Fibroblast of skin of left quadriceps (primary cell): ENCODE data around the gene RNF112.

ENCODE experiments used
- DNase-seq, 2 experiments: peaks; one replicate each; pipeline ENCODE4 v3.0.0-alpha.2; 2013; ENCODE audit warnings: low read depth in 2 of 2

The RNF112 gene, protein sequence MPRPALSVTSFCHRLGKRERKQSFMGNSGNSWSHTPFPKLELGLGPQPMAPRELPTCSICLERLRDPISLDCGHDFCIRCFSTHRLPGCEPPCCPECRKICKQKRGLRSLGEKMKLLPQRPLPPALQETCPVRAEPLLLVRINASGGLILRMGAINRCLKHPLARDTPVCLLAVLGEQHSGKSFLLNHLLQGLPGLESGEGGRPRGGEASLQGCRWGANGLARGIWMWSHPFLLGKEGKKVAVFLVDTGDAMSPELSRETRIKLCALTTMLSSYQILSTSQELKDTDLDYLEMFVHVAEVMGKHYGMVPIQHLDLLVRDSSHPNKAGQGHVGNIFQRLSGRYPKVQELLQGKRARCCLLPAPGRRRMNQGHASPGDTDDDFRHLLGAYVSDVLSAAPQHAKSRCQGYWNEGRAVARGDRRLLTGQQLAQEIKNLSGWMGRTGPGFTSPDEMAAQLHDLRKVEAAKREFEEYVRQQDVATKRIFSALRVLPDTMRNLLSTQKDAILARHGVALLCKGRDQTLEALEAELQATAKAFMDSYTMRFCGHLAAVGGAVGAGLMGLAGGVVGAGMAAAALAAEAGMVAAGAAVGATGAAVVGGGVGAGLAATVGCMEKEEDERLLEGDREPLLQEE

DNA sequence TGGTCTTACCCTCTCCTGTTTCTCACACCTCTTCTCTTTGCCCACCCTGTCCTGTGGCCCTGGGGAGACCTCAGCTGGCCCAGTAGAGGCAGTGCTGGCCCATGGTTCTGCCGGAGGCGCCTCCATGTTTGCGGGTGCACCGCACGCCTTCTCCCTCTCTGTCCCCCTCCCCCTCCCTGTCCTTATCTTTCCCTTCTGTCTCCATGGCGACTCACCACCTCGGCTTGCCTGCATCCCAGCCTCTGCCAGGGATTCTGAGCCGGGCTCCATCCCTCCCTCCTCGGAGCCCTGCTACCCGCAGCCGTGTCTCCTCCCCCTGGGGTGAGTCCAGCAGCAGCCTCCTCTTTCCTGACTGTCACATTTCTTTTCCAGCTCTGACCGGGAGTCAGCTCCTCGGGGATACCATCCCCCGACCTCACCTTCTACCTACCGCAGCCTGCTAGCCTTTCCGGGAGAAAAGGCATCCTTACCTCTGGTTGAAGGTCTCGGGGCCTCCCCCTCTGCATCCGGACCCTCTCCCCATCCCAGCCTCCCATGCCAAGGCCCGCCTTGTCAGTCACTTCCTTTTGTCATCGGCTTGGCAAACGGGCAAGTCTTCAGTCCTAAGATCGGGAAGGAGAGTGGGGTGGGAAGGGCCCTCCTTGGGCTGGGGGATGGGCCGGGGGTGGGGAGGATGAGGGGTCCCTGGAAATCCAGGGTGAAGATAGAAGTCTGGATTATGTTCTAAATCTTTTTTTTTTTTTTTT is at the start of gene RNF112:
Gene RNF112 (plus strand): TSS at position 358 of the 746 bp plus-strand sequence. CDS start 177 bp downstream, at position 535.
- DNase-seq = no peak

DNA sequence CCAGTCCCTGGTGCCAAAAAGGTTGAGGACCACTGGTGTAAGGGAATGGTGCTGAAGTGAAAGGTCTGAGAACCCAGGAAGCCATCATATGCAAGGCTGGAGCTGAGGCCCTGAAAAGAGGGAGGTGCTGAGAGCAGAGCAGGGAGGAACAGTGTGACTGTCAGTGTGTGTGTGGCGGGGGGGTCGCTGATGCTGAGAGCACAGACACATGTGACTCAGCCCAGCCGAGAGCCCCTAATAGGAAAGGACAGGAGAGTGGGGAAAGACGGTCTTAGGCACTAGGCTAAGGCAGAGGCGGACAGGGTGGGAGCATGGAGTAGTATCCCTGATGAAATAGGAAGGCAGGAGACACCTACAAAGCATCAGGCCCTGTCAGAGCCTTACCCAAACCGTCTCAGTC is 49.7 kb upstream of the RNF112 start:
- no peak for DNase-seq

DNA sequence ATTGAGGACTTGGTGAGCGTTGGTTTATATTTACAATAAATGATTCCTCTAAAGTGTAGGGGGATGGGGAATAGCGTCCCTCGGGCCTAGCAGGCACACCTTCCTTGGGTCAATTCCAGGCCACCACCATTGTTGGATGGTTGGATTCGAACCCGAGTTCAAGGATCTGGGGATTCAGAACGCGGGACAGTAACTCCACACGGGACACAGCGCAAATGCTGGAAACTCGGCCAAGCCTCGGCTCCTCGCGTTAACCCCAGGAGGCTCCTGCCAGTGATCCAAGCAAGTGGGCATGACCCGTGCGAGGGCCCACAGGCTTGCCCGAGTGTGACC is 49.1 kb upstream of the RNF112 start:
- no peak for DNase-seq

DNA sequence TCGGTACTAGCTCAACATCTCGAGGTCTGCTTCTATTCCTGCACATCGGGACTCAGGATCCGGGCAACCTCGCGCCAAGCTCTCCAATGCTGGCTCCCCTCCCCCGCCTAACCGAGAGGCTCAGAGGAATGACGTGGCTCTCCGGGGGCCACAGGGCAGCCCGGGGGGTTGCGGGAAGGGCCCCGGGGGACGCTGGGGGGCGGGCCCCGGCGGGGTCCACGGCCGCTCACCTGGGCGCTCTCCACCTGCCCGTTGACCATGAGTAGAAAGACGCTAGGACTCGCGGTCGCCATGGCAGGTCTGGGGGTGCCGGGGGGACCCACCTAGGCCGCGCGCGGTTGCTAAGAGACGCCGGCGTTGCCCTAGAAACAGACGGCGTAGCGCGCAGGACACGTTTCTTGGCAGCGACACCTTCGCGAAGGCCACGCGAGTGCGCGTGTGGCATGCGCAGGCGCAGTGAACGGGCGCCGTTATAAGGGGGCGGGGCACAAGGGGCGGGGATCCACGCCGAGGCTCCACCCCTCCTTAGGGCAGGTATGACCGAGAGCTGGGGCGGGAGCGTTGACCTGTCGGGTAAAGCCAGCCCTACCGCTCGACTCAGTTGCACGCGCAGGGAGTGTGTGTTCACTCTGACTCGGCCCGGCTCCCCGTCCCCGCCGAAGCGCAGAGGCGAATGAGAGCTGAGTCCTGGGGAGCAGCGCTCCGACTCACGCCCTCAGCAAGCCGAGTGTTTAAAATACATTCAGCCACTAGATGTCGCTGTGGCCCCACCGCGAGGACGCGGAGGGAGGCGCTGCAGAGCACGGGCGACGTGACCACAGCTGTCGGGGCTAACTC is 48.5 kb upstream of the RNF112 start, which contains the start of gene B9D1:
Gene B9D1 (minus strand): TSS at position 447 of the 837 bp plus-strand sequence. CDS start 154 bp downstream, at position 293.
- peak; percentile 85 to 88 for DNase-seq

DNA sequence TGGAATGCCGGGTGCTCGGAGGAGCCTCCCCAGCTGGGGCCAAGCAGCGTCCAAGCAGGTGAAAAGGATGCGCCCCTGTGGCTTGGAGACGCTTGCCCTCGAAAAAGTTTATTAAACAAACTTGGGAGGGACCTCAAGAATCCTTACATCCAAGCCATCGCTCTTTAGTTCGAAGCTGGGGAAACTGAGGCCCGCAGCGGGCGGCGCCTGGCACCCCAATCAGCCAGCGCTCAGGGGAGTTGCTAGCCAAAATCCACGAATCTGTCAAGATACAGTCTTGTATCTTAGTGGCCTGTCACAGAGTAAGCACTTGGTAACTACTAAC is 48.0 kb upstream of the RNF112 start:
- no peak for DNase-seq

DNA sequence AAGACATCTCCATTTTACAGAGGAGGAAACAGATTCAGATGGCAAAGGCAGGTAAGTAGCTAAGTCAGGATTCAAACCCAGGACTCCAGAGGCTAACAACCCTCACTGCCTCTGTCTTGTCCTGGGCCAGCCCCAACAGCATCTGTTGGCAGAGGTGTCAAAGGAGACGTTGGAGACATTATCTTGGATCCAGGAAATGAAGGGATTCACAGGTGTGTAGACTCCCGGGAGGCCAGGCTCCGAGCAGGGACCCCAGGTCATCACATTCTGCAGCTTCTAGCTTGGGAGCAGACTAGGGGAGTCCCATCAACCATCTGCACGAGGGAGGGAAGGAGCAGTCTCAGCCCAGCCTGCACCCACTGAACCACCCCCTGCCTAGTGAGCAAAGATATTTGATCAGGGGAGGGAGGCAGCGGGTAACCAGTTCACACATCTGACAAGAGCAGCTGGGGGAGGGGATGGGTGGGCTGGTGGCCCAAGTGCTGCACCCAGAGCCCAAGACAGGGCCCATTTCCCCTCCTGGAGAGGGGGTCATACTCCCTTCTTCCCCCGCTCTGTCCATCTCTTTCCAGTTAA is 47.5 kb upstream of the RNF112 start:
- DNase-seq = no peak

DNA sequence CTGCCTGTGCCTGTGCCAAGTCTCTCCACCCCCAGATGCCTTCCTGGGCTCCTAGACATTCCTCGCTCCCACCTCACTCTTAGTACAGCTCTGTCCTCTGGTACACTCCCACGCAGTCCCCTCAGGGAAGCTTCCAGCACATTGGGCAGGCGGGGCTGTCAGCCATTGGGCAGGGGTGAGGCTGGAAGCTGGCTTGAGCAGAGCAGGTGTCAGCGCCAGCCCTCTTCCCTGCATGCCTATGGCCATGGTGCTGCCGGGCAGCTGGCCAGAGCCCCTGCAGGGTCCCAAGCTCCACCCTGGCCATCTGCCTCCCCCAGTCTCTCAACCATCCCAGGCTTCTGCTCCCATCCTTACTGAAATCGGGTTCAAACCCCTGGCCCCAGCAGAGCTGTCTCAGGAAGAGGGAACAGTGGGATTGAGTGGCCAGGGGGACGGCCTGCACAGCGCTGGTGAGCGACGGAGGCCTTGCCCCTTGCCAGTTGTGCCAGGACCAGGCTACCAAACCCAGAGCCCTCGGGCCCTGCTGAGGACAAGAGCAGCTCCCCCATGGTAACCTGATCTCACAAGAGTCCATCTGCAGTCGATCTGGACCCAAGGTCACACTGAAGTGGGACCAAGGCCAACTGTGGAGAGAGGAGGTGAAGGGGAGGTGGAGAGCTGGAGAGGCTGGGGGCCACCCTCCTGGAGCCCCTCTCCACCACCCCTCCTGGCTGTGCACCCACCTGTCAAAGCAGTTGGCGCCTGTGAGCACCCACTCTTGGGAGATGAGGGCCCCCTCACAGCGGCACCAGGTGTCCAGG is 46.1 kb upstream of the RNF112 start:
- no peak for DNase-seq

DNA sequence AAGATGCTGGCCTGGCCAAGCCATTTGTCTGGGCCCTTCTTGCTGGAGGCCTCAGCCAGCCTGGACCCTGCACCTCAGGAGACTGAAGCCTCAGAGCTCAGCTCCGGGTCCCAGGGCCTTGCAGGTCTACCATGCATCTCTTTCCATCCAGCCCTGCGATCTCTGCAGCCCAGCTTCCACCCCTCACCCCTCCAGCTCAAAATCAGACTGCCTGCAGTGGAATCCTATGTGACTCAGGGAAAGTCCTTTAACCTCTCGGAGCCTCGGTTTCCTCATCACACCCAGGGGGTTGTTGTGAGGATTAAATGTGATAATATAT is 45.6 kb upstream of the RNF112 start:
- no peak for DNase-seq

DNA sequence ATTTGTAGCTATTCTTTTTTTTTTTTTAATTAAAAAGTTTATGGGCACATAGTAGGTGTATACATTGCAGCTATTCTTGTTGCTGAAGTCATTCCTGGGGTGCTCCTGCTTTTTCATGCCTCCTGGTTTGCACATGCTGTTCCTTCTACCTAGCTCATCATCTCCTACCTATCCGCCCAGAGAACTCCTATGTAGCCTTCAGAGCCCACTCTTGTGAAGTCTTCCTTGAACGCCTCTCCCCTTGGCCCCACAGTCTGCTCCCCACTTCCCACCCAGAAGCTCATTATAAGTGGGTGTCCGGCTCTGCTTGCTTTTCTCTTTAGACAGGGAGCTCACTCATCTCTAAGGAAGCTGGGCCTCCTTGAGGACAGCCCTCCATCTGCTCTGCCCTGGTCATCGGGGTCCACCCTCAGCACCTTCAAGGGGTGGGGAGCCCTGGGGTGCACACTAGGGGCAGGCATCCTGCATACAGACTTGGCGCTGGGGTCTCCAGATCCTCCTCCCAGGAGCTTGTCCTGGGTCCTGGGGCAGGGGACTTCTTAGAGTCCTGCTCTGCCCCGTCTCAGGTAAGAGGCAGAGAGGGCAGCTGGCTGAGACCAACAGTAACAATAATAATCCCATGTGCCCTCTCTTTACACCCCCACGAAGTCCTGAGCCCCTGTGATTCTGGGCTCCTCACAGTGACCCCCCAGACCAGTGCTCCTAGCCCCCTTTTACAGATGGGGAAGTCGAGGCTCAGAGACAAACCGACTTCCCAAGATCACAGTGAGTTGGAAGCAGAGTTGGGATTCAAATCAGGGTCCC is 45.0 kb upstream of the RNF112 start:
- DNase-seq = no peak

DNA sequence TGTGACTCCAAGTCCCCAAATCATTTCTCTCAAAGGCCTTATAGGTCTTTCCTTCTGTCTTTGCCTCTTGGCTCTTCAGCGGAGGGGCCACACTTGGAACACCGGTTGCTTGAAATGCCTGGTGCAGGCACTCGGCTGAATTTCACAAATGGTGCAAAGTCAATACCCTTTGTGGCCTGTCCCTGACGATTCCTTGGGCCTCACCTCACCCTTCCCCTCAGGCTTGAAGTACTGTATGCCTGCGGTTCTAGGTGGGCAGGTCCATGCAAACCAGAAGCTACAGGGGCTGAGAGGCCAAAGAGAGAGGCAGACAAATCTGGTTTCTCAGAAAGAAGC is 44.4 kb upstream of the RNF112 start:
- no peak for DNase-seq

DNA sequence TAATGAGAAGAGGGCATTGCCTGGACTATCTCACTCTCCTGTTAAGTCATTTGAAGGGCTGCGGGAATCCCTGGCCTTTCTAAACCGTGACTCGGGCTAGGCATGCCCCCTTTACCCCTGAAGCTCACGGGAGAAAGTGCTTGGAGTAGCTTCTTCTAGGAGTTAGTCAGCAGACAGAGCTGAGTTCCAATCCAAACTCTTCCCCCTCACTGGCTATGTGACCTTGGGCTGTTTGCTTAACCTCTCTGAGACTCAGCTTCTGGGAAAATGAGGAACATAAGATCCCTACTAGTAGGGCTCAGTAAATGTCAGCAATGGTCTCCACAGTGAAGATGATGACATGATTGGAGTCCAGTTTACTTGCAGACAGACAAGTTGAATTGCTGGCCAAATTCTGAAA is 42.8 kb upstream of the RNF112 start:
- no peak for DNase-seq

DNA sequence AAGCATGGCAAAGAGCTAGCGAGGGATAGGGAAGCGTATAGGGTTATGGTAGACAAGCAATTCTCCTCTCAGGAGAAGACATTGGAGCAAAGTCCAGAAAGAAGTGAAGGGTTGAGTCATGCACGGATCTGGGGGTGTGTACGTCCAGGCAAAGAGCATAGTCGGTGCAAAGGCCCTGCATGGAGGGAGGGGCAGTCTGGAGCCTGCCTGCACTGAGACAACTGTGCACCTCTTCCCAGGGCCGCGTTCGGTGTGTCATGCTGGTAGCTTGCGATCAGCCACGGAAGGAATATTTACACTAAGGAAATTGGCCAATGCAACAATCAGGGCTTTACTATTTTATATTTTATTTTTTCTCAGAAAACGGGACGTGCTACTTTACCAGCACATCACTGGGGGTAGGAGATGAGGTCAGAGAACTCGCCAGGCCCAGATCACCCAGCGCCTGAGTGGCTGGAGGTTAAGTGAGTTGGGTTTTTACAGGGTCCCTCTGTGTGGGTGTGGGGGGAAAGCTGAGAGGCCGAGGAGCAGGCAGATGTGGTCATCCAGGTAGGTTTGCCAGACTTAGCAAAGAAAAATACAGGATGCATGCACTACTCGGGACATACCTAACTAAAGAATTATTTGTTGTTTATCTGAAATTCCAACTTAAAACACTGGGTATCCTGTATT is 41.8 kb upstream of the RNF112 start:
- DNase-seq = no peak

DNA sequence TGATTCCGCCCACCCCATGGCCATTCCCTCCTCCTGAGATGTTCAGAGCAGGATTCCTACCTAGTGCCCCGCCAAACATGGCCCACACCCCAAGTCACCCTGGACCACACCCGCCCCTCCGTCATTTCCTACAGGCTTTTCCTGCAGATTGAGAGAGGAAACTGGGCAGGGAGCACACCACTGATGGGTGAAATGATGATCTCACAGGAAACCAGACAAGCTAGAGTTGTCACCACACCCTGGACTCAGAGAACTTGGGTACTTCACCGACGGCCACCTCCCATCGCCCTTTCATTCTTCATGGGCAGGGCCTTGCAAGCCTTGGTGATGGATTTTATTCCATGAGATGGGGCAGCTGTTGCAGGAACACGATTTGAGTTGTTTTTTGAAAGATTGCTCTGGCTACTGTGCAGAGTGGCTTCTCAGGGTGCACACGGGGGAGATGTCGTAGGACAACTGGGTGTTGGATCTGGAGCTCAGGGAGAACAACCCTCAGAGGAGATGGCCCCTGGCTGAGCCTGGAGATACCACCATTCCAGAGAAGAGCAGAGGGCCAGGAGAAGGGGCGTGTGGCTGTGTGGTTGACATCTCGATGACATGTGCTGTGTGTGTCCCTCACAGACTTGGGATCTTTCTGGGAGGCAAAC is 41.1 kb upstream of the RNF112 start:
- no peak for DNase-seq

DNA sequence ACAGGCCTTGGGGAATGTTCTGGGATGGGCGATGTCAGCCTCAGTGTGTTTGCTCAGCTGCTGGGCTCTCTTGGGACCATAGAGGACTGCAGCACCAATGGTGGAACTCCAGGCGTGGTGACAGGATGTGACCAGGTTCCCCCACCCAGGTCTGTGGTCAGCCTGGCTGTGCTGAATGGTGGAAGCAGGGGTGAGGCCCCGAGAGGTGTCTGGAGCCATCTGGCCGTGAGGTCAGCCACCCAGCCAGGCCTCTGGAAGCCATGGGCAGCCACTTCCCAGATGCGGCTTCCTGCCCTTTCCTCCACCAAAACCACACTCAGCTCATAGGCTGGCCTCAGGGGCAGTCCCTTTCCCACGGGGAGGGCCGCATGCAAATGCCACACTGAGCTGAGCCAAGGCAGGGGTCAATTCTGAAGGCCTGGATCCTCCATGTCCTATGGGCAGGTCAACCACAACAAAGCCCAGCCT is 40.5 kb upstream of the RNF112 start:
- no peak for DNase-seq

DNA sequence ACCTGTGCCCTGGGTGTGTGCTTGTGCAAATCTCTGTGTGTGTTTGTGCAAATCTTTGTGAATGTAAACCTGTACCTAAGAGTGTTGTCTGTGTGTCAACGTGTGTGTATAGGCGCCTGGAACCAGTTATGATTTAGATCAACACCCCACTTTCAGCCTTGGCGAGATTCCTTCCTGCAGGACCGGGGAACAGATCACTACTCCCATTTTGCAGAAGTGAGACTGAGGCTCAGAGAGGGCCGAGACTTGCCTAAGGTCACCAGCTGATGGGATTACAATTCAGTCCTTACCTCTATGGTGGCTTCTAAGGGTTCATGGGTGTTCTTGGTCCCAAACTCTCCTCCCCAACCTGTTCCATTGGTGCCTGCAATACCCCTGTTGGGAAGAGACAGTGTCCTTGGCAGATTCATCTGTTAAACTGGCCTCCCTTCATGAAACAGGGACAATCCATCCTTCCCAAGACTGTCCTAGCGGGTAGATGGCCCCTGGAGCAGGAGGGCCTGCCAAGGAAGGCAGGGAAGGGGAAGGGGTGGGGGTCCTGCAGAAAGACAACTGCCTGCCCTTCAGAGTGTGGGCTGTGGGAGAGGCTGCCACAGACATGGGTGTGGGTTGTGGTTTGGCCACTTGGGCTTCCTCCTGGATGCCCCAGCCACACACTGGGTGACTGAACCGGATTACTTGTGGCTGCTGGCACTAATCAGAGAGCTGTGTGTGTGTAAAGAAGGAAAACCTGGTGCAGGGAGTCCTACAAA is 39.6 kb upstream of the RNF112 start:
- no peak for DNase-seq

DNA sequence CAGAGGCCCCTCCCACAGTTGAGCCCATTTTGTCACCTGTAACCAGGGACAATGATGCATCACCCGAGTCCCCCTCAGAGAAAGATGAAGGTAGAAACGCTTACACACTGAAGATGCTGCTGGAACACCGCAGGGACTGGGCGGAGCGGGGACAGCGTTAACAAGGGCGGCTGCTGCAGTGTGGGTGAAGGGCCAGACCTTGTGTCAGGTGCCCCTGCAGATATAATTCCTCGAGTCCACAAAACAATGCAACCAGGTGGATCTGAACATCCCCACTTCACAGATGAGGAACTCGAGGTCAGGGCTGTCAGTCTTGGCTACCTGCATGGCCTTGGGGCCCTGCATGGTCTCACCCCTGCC is 39.0 kb upstream of the RNF112 start:
- no peak for DNase-seq

DNA sequence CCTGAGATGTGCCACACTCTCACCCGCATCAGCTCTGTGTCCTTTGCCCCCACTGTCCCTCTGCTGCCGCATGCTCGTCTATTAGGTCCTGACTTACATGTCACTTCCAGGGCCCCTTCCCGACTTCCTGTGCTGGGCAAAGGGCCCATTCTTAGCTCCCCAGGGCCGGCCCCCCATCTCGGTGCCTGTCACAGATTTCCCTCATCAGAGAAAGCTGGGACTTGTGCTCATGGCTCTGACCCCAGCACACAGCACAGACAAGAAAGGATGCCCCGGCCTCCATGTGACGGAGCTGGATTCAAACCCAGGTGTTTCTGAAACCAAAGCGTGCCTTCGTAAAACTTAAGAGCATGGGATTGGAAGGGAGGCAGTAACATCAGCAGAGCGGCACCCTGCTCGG is 38.6 kb upstream of the RNF112 start:
- no peak for DNase-seq

DNA sequence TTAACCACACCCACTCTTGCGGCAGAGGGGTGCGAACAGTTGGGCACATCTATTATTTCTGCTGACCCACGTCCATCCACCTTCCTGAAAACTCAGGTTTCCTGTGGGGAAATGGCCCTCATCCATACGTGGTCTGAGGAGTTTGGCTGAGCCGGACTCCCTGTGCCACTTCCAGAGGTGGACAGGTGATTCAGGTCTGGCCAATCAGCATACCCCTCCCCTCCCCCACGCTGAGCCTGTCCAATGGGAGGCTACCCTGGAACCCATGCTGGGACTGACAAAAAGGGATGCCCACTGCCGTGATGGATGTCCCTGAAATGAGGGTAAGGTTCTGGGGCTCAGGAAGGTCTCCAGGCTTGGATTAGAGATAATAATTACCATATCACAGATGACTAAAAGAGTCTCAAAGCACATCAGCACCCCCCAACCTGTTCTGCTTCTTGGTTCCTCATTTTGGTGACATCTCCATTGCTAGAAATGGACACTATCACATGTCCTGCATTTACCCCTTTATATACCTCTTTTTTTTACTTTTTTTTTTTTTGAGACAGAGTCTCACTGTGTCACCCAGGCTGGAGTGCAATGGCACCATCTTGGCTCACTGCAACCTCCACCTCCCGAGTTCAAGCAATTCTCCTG is 38.0 kb upstream of the RNF112 start:
- DNase-seq = no peak
